ENCODE results near the gene ERI3. TPM values are rescaled to one million over a fixed set of nuclear protein-coding genes. Genes with fewer than 3 reads are reported as not detected.
A peak's percentile ranks its signal among the peaks of the same experiment; 100 is the strongest.

The ERI3 gene
- polyA plus RNA-seq, 3 donors, result 26.4 to 35.0 (median 26.6) TPM

DNA sequence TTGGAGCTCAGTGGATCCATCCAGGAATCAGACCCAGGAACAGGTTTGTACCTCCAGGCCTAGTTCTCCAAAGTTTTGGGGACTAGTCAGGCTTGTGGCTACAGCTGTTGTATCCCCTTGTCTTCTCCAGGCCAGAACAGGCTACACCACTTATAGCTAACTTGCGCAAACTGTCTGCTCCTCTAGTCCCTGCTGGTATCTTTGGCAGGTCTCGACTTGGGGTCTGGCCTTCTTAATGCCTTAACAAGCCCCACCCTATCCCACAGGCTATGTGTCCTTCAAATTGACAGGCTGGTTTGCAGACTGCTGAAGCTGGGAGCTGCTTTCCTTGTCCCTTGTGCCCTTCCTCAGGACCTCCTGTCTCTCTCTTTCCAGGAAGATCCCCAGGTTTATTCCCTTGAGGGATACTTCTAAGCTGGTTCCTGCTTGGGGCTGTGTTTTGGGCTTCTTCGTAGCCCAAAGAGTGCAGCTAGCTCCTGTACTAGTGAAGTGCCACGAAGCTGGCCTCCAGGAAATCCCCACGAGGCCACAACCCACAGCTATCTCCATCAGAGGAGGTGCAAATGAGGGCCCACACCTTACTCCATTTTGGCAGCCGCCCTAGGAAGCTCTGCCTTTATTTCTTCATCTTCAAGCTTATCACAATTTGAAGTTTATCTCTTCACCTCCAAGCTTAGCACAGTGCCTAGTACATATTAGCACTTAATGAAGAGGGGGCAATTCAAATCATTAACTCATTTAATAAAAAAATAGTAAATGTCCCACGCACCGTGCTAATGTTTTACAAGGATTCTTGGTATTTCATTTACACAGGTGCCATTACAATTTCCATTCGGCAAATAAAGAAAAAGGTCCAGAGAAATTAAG lies 142.5 kb downstream of the ERI3 start:
- Histone ChIP-seq H3K36me3 (replicated peaks in 1 of 2; ENCODE audit: control insufficient read depth in 1 of 2, insufficient read depth in 2 of 2, low read length in 2 of 2) (peaks cover 17 to 30% of the 10 kb centered on the region in 2 donors), H3K27ac (ENCODE audit: low read depth in 1 of 2, low read length in 2 of 2) (peak overlapping the region in 1 of 2 donors; percentile 79), H4K20me1 (ENCODE audit: insufficient read depth, low read length) (no peaks in the 10 kb centered on the region), H2AFZ (ENCODE audit: insufficient read depth, low read depth, low read length, poor library complexity, severe bottlenecking) (peak overlapping the region; percentile 98), H3K9ac (ENCODE audit: insufficient read depth, low read length, poor library complexity, severe bottlenecking) (peak overlapping the region; percentile 70), H3K4me2 (replicated peaks; ENCODE audit: extremely low read depth, low read length, poor library complexity, severe bottlenecking) (peak overlapping the region; percentile 85), H3K79me2 (ENCODE audit: insufficient read depth, low read length) (peaks cover 10% of the 10 kb centered on the region), H3K9me3 (replicated peaks in 1 of 2; ENCODE audit: control insufficient read depth in 1 of 2, insufficient read depth in 1 of 2, low read length in 2 of 2) (no peaks in the 10 kb centered on the region), H3K4me1 (ENCODE audit: control insufficient read depth in 1 of 2, insufficient read depth in 2 of 2, low read length in 2 of 2) (peaks cover 17 to 22% of the 10 kb centered on the region in 2 donors), H3K27me3 (ENCODE audit: control insufficient read depth in 2 of 2, insufficient read depth in 2 of 2, low read length in 2 of 2) (no peaks in the 10 kb centered on the region), H3K4me3 (replicated peaks in 1 of 3; ENCODE audit: low read depth in 2 of 3, low read length in 3 of 3) (peak overlapping the region; percentile 72 to 98 (median 78))
- TF ChIP-seq, protein P1, sequence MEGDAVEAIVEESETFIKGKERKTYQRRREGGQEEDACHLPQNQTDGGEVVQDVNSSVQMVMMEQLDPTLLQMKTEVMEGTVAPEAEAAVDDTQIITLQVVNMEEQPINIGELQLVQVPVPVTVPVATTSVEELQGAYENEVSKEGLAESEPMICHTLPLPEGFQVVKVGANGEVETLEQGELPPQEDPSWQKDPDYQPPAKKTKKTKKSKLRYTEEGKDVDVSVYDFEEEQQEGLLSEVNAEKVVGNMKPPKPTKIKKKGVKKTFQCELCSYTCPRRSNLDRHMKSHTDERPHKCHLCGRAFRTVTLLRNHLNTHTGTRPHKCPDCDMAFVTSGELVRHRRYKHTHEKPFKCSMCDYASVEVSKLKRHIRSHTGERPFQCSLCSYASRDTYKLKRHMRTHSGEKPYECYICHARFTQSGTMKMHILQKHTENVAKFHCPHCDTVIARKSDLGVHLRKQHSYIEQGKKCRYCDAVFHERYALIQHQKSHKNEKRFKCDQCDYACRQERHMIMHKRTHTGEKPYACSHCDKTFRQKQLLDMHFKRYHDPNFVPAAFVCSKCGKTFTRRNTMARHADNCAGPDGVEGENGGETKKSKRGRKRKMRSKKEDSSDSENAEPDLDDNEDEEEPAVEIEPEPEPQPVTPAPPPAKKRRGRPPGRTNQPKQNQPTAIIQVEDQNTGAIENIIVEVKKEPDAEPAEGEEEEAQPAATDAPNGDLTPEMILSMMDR (IDR thresholded peaks at IDR 0.05), result no peak
- peaks cover 0 to 8% (median 1%) of the 10 kb centered on the region in 3 donors for H3K27me3 Mint-ChIP-seq (ENCODE audit: low read depth in 3 of 3)
- H3K27ac Mint-ChIP-seq, result peak overlapping the region; percentile 34 to 95 (median 88)
- intact Hi-C loops (cut with micrococcal nuclease), result loop anchor here (10.0 kb wide), 3 partner anchors 142 to 558 kb away; partner anchors contain the start of genes ERI3 (in 1 of the 2) and KDM4A (in 1 of the 2)
- 33% methylated on average over 5 of the region's 9 CpGs for WGBS (ENCODE audit: insufficient coverage)
- peaks cover 0 to 3% (median 0%) of the 10 kb centered on the region in 7 donors for H3K9me3 Mint-ChIP-seq
- DNase-seq, result no peak
- H3K4me1 Mint-ChIP-seq, result peaks cover 17% of the 10 kb centered on the region
- H3K36me3 Mint-ChIP-seq, result peaks cover 30 to 31% of the 10 kb centered on the region in 2 donors
- peak overlapping the region; percentile 91 to 95 for H3K4me3 Mint-ChIP-seq

DNA sequence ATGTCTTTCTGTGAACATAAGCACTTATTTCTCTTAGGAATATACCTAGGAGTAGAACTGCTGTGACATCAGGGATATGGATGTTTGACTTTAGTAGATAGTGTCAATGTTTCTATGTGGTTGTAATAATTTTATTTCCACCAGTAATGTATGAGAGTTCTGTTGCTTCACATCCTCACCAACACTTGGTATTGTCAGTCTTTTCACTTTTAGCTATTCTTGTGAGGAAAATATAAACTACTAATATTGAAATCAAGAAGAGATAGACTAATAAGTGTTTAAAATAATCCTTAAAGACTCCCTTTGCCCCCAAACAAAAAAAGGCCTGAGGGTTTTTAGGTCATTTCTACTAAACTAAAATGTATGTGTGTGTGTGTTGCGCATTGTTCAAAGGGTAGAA lies 144.5 kb downstream of the ERI3 start:
- H3K4me3 ChIP-seq (replicated peaks in 1 of 3; ENCODE audit: low read depth in 2 of 3, low read length in 3 of 3), result no peak overlapping the region
- H3K27me3 ChIP-seq (ENCODE audit: control insufficient read depth in 2 of 2, insufficient read depth in 2 of 2, low read length in 2 of 2), result no peaks in the 10 kb centered on the region
- H2AFZ ChIP-seq (ENCODE audit: insufficient read depth, low read depth, low read length, poor library complexity, severe bottlenecking), result no peak overlapping the region
- peaks cover 17% of the 10 kb centered on the region for H3K4me1 Mint-ChIP-seq
- peaks cover 11% of the 10 kb centered on the region in 2 donors for H3K36me3 Mint-ChIP-seq
- peaks cover 17 to 22% of the 10 kb centered on the region in 2 donors for H3K4me1 ChIP-seq (ENCODE audit: control insufficient read depth in 1 of 2, insufficient read depth in 2 of 2, low read length in 2 of 2)
- no peak overlapping the region for H3K9ac ChIP-seq (ENCODE audit: insufficient read depth, low read length, poor library complexity, severe bottlenecking)
- no peak for DNase-seq
- H3K36me3 ChIP-seq (replicated peaks in 1 of 2; ENCODE audit: control insufficient read depth in 1 of 2, insufficient read depth in 2 of 2, low read length in 2 of 2), result peaks cover 10 to 11% of the 10 kb centered on the region in 2 donors
- H3K27me3 Mint-ChIP-seq (ENCODE audit: low read depth in 3 of 3), result peaks cover 0 to 8% (median 3%) of the 10 kb centered on the region in 3 donors
- H3K79me2 ChIP-seq (ENCODE audit: insufficient read depth, low read length), result peaks cover 10% of the 10 kb centered on the region
- TF ChIP-seq, protein P1 (IDR thresholded peaks at IDR 0.05), result no peak
- H3K27ac Mint-ChIP-seq, result no peak overlapping the region
- no peak overlapping the region for H3K4me2 ChIP-seq (replicated peaks; ENCODE audit: extremely low read depth, low read length, poor library complexity, severe bottlenecking)
- peaks cover 0 to 3% (median 0%) of the 10 kb centered on the region in 7 donors for H3K9me3 Mint-ChIP-seq
- no peaks in the 10 kb centered on the region for H3K9me3 ChIP-seq (replicated peaks in 1 of 2; ENCODE audit: control insufficient read depth in 1 of 2, insufficient read depth in 1 of 2, low read length in 2 of 2)
- no CpG with 5 or more reads among the region's 1 CpG for WGBS (ENCODE audit: insufficient coverage)
- H3K4me3 Mint-ChIP-seq, result no peak overlapping the region
- H3K27ac ChIP-seq (ENCODE audit: low read depth in 1 of 2, low read length in 2 of 2), result no peak overlapping the region
- intact Hi-C loops (cut with micrococcal nuclease), result loop anchor here (10.0 kb wide), 3 partner anchors 144 to 556 kb away; partner anchors contain the start of genes ERI3 (in 1 of the 2) and KDM4A (in 1 of the 2)
- H4K20me1 ChIP-seq (ENCODE audit: insufficient read depth, low read length), result no peaks in the 10 kb centered on the region
